Caki2 (cell line): ENCODE measurements around the gene KLHL11. TPM values are rescaled to one million over a fixed set of nuclear protein-coding genes. Genes with fewer than 3 reads are reported as not detected.

ENCODE experiments used
- DNase-seq: peaks from one replicate; pipeline ENCODE4 v3.0.0-alpha.2; 2015; ENCODE audit warnings: low read depth
- in situ Hi-C: cut with HindIII; loops from 2 replicates; pipeline ENCODE4 v1.10.0; 2016; ENCODE audit warnings: low sequenced_read_pairs, low pct_unique_long_range_greater_than_20kb, mixed read lengths
- total RNA-seq: library from RNA; depleted of rRNA; stranded (reverse); fragments of >200 nt; shearing (Covaris generic); gene quantifications from 2 replicates; pipeline ENCODE4 v1.2.3, GENCODE V29; 2014; ENCODE audit warnings: low replicate concordance; rRNA removed

The KLHL11 gene
- total RNA-seq, 1 experiment from 2014 or later, result 10.3 TPM

- DNase-seq, result no peak
- in situ Hi-C loops, result loop anchor here (25.0 kb wide), 1 partner anchor 106 kb away; the partner anchor contains the start of gene GAST
Measured at GRCh38 chr17:41818024-41818423, 47.2 kb downstream of the KLHL11 start.

- no peak for DNase-seq
- in situ Hi-C loops, result loop anchor here (25.0 kb wide), 1 partner anchor 104 kb away; the partner anchor contains the start of gene GAST
Measured at GRCh38 chr17:41816637-41817320, 48.4 kb downstream of the KLHL11 start.

GRCh38 chr17:41814195-41814594 lies 51.0 kb downstream of the KLHL11 start:
- peak; percentile 79 for DNase-seq
- in situ Hi-C loops, result loop anchor here (25.0 kb wide), 1 partner anchor 102 kb away; the partner anchor contains the start of gene GAST

GRCh38 chr17:41813699-41814124 lies 51.5 kb downstream of the KLHL11 start:
- in situ Hi-C loops, result loop anchor here (25.0 kb wide), 1 partner anchor 101 kb away; the partner anchor contains the start of gene GAST
- no peak for DNase-seq

GRCh38 chr17:41813152-41813680 lies 52.0 kb downstream of the KLHL11 start:
- in situ Hi-C loops, result loop anchor here (25.0 kb wide), 1 partner anchor 101 kb away; the partner anchor contains the start of gene GAST
- no peak for DNase-seq

GRCh38 chr17:41812381-41813151 lies 52.7 kb downstream of the KLHL11 start, which contains the start of gene FKBP10:
TSS of gene FKBP10 (plus strand) at chr17:41813004. CDS start at chr17:41813035, 31 bp downstream.
- peak; percentile 91 for DNase-seq
- in situ Hi-C loops, result loop anchor here (25.0 kb wide), 1 partner anchor 100 kb away; the partner anchor contains the start of gene GAST

- peak; percentile 91 for DNase-seq
- in situ Hi-C loops, result loop anchor here (25.0 kb wide), 1 partner anchor 99 kb away; the partner anchor contains the start of gene GAST
Measured at GRCh38 chr17:41811549-41812380, 53.5 kb downstream of the KLHL11 start, which contains the start of gene P3H4. TSS of gene P3H4 (minus strand) at chr17:41811949. CDS start at chr17:41811915, 34 bp downstream.

- in situ Hi-C loops, result loop anchor here (25.0 kb wide), 1 partner anchor 99 kb away; the partner anchor contains the start of gene GAST
- peak; percentile 38 for DNase-seq
Measured at GRCh38 chr17:41810659-41811548, 54.3 kb downstream of the KLHL11 start.

- in situ Hi-C loops, result loop anchor here (25.0 kb wide), 1 partner anchor 95 kb away; the partner anchor contains the start of gene GAST
- no peak for DNase-seq
Measured at GRCh38 chr17:41806685-41807445, 58.4 kb downstream of the KLHL11 start.

Other genes starting within 250 kb of the KLHL11 start
- gene KRT17, start 240.8 kb downstream of the KLHL11 start, total RNA-seq, result not detected in 2 replicates
- gene EIF1, start 176.5 kb downstream of the KLHL11 start, total RNA-seq, result 25.4 and 50.9 TPM in 2 replicates
- gene GAST, start 153.1 kb downstream of the KLHL11 start, total RNA-seq, result not detected in 2 replicates
- not detected in 2 replicates for gene HAP1, start 130.8 kb downstream of the KLHL11 start, total RNA-seq
- 56.9 and 111 TPM in 2 replicates for gene JUP, start 78.7 kb downstream of the KLHL11 start, total RNA-seq
- gene P3H4, start 53.5 kb downstream of the KLHL11 start, total RNA-seq, result 148 and 200 TPM in 2 replicates
- gene FKBP10, start 52.4 kb downstream of the KLHL11 start, total RNA-seq, result 315 and 351 TPM in 2 replicates
- 69.5 and 97.0 TPM in 2 replicates for gene NT5C3B, start 29.2 kb downstream of the KLHL11 start, total RNA-seq
- gene KLHL10, start 27.6 kb downstream of the KLHL11 start, total RNA-seq, result not detected in 2 replicates
- gene ACLY, start 53.5 kb upstream of the KLHL11 start, total RNA-seq, result 146 and 150 TPM in 2 replicates
- gene ODAD4, start 65.2 kb upstream of the KLHL11 start, total RNA-seq, result 0.78 and 2.6 TPM in 2 replicates
- gene CNP, start 101.4 kb upstream of the KLHL11 start, total RNA-seq, result 50.2 and 67.0 TPM in 2 replicates
- 48.4 and 72.9 TPM in 2 replicates for gene DNAJC7, start 152.0 kb upstream of the KLHL11 start, total RNA-seq
- 65.6 and 77.5 TPM in 2 replicates for gene NKIRAS2, start 154.7 kb upstream of the KLHL11 start, total RNA-seq
- 0.98 and 1.5 TPM in 2 replicates for gene C17orf113, start 185.2 kb upstream of the KLHL11 start, total RNA-seq
- gene ZNF385C, start 233.1 kb upstream of the KLHL11 start, total RNA-seq, result not detected in 2 replicates
- gene DHX58, start 247.3 kb upstream of the KLHL11 start, total RNA-seq, result 21.4 and 27.0 TPM in 2 replicates